Choroid plexus epithelial cell (primary cell): ENCODE measurements around the gene CDHR3.

Experiments used
- DNase-seq: peaks from one replicate; pipeline ENCODE4 v3.0.0-alpha.2; 2010; ENCODE audit warnings: low read depth
- H3K4me3 ChIP-seq: 2 replicates; pipeline ENCODE4 v1.5.1; 2011; ENCODE audit warnings: low read depth, mild to moderate bottlenecking, control low read depth, low read length, moderate library complexity
- CTCF ChIP-seq: conservative IDR thresholded peaks from 2 replicates; pipeline ENCODE4 v1.5.1; 2011; ENCODE audit warnings: low read depth, mild to moderate bottlenecking, control low read depth, inconsistent platforms, low read length, moderate library complexity

The CDHR3 gene

GRCh38 chr7:106063692-106064091 lies 100.6 kb downstream of the CDHR3 start:
- DNase-seq = no peak
- no peak overlapping the region for H3K4me3 ChIP-seq
- TF ChIP-seq CTCF = no peak

GRCh38 chr7:106064316-106064715 lies 101.3 kb downstream of the CDHR3 start:
- TF ChIP-seq CTCF = no peak

GRCh38 chr7:106064771-106065574 lies 101.9 kb downstream of the CDHR3 start:
- peak; percentile 82 for DNase-seq
- H3K4me3 ChIP-seq = peak overlapping the region; percentile 43
- TF ChIP-seq CTCF = peak; percentile 10

More at GRCh38 chr7:106064316-106064715, 101.3 kb downstream of the CDHR3 start:
- DNase-seq = no peak
- no peak overlapping the region for H3K4me3 ChIP-seq

GRCh38 chr7:106065575-106066500 lies 102.8 kb downstream of the CDHR3 start:
- peak overlapping the region; percentile 43 for H3K4me3 ChIP-seq
- DNase-seq = peak; percentile 64
- TF ChIP-seq CTCF = no peak

GRCh38 chr7:106067678-106068077 lies 104.6 kb downstream of the CDHR3 start:
- no peak overlapping the region for H3K4me3 ChIP-seq
- no peak for TF ChIP-seq CTCF
- DNase-seq = no peak

GRCh38 chr7:106068538-106068961 lies 105.5 kb downstream of the CDHR3 start:
- no peak overlapping the region for H3K4me3 ChIP-seq
- TF ChIP-seq CTCF = no peak
- no peak for DNase-seq
